Measurements from ENCODE around the gene TCN1. TPM values are rescaled to one million over a fixed set of nuclear protein-coding genes. Genes with fewer than 3 reads are reported as not detected.

Gene TCN1
- total RNA-seq, 1 experiment from 2014 or later = 1.7 TPM

DNA sequence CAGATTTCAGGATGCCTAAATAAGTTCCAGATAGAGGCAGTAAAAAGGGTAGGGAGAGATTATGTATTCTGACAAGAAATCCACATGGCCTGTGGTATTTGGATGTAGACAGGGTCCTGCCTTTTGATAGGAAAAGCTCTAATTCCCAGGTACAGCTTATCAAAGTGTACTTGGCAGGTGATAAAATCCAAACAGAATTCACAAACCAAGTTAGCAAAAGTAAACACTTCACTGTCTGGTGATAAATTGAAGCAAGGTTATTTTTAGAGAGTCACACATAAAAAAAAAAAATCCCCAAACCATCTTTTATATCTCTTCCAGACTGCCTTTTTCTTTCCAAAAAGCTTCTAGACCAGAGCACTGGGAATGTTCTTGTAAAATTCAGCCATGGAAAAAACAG, 26.7 kb downstream of the TCN1 start (continued):
- TF ChIP-seq, protein P1, sequence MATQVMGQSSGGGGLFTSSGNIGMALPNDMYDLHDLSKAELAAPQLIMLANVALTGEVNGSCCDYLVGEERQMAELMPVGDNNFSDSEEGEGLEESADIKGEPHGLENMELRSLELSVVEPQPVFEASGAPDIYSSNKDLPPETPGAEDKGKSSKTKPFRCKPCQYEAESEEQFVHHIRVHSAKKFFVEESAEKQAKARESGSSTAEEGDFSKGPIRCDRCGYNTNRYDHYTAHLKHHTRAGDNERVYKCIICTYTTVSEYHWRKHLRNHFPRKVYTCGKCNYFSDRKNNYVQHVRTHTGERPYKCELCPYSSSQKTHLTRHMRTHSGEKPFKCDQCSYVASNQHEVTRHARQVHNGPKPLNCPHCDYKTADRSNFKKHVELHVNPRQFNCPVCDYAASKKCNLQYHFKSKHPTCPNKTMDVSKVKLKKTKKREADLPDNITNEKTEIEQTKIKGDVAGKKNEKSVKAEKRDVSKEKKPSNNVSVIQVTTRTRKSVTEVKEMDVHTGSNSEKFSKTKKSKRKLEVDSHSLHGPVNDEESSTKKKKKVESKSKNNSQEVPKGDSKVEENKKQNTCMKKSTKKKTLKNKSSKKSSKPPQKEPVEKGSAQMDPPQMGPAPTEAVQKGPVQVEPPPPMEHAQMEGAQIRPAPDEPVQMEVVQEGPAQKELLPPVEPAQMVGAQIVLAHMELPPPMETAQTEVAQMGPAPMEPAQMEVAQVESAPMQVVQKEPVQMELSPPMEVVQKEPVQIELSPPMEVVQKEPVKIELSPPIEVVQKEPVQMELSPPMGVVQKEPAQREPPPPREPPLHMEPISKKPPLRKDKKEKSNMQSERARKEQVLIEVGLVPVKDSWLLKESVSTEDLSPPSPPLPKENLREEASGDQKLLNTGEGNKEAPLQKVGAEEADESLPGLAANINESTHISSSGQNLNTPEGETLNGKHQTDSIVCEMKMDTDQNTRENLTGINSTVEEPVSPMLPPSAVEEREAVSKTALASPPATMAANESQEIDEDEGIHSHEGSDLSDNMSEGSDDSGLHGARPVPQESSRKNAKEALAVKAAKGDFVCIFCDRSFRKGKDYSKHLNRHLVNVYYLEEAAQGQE (IDR thresholded peaks at IDR 0.05; ENCODE audit: low read depth) = no peak
- TF ChIP-seq ZNF274 (IDR thresholded peaks at IDR 0.05; ENCODE audit: low read depth, low read length) = no peak
- no peak for TF ChIP-seq JUND (IDR thresholded peaks at IDR 0.05)
- TF ChIP-seq SIN3A (IDR thresholded peaks at IDR 0.05; ENCODE audit: low read depth) = no peak
- no peak for TF ChIP-seq SRF (IDR thresholded peaks at IDR 0.05; ENCODE audit: low read depth)
- TF ChIP-seq, protein P2, sequence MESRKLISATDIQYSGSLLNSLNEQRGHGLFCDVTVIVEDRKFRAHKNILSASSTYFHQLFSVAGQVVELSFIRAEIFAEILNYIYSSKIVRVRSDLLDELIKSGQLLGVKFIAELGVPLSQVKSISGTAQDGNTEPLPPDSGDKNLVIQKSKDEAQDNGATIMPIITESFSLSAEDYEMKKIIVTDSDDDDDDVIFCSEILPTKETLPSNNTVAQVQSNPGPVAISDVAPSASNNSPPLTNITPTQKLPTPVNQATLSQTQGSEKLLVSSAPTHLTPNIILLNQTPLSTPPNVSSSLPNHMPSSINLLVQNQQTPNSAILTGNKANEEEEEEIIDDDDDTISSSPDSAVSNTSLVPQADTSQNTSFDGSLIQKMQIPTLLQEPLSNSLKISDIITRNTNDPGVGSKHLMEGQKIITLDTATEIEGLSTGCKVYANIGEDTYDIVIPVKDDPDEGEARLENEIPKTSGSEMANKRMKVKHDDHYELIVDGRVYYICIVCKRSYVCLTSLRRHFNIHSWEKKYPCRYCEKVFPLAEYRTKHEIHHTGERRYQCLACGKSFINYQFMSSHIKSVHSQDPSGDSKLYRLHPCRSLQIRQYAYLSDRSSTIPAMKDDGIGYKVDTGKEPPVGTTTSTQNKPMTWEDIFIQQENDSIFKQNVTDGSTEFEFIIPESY (IDR thresholded peaks at IDR 0.05; ENCODE audit: extremely low read depth, insufficient replicate concordance, low read length) = no peak
- no peak for TF ChIP-seq TCF7L2 (IDR thresholded peaks at IDR 0.05; ENCODE audit: borderline replicate concordance, extremely low read depth, insufficient read depth, insufficient read length)
- no peak for TF ChIP-seq EGR1 (IDR thresholded peaks at IDR 0.05; ENCODE audit: low read depth)
- no peak for TF ChIP-seq POLR2AphosphoS5 (IDR thresholded peaks at IDR 0.05; ENCODE audit: low read depth, low read length)
- TF ChIP-seq, protein P3, sequence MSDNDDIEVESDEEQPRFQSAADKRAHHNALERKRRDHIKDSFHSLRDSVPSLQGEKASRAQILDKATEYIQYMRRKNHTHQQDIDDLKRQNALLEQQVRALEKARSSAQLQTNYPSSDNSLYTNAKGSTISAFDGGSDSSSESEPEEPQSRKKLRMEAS (IDR thresholded peaks at IDR 0.05) = no peak
